ENCODE measurements around the gene TCAF1. TPM values are rescaled to one million over a fixed set of nuclear protein-coding genes. Genes with fewer than 3 reads are reported as not detected.

The TCAF1 gene
- total RNA-seq, 5 donors from 2014 or later (not counting 1 experiment from before 2014, with no cell fraction given) = 12.9 to 15.0 (median 13.5) TPM

DNA sequence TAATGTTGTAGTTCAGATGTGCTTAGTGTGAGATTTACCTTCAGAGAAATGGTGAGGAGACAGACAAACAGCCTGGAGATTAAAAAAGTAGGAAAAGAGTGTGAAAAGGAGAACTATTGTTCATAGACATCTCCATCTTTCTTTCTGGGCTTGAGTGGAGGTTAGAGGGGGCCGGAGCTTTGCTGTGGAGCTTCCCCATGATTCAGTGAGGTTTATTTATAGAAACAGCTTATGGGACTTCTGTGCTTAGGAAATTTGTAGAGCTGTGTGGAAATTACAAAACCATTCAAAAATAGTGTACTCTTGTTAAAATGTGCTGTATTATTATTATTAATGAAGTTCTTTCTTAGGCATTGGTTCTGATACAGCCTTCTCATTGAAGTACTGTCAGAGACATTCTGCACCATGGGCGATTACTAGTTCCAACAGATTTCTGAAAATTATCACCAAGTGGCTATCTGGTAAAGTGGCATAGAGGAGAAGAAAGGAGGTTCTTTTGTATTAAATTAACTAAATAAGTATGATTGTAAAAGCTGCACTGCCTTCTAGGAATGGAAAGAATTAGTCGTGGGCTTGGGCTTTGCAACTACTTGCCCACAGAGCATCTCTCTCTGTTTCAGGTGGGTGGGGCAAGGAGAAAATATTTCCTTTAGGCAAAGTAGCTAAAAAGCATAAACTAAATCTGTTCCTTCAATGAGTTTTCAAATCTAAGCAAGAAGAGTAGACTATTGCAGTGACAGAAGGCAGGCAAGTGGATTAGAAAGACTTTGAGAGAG, 8.7 kb upstream of the TCAF1 start:
- Histone ChIP-seq H3K4me1 (ENCODE audit: control insufficient read depth in 1 of 2, extremely low read depth in 1 of 2, insufficient read depth in 2 of 2, low read length in 2 of 2) (no peaks in the 10 kb centered on the region), H3K9me3 (no peaks in the 10 kb centered on the region), H3K4me3 (ENCODE audit: control insufficient read depth in 1 of 2, extremely low read depth in 1 of 2, low read length in 1 of 2) (no peak overlapping the region), H3K36me3 (ENCODE audit: control insufficient read depth in 2 of 2, extremely low read depth in 1 of 2, insufficient read depth in 1 of 2, low read length in 1 of 2) (no peaks in the 10 kb centered on the region), H3K27ac (ENCODE audit: low read length) (no peak overlapping the region), H3K27me3 (replicated peaks in 1 of 2; ENCODE audit: control insufficient read depth in 2 of 2, extremely low read depth in 1 of 2, insufficient read depth in 2 of 2, low read length in 1 of 2) (no peaks in the 10 kb centered on the region)
- CTCF ChIA-PET = interaction anchor here in 1 of 2 donors (0.5 to 2.1 kb wide), 2 partner anchors 9 to 615 kb away, joined by 3 to 7 read pairs; partner anchors contain the start of gene TCAF1
- Mint-ChIP-seq H3K9me3 (no peaks in the 10 kb centered on the region), H3K4me1 (no peaks in the 10 kb centered on the region), H3K36me3 (no peaks in the 10 kb centered on the region), H3K27ac (no peak overlapping the region), H3K27me3 (peaks cover 0 to 5% of the 10 kb centered on the region in 2 donors), H3K4me3 (no peak overlapping the region)
- ATAC-seq (replicated peaks in 1 of 4) (no peak), DNase-seq (no peak)
- no CpG with 5 or more reads among the region's 3 CpGs for WGBS (ENCODE audit: insufficient coverage)
- POLR2A ChIA-PET = no interaction called here

- CTCF ChIA-PET = no interaction called here
- no CpG with 5 or more reads among the region's 3 CpGs for WGBS (ENCODE audit: insufficient coverage)
- no peaks in the 10 kb centered on the region for H3K4me1 Mint-ChIP-seq
Observed at GRCh38 chr7:143909863-143910262, 7.9 kb upstream of the TCAF1 start.

DNA sequence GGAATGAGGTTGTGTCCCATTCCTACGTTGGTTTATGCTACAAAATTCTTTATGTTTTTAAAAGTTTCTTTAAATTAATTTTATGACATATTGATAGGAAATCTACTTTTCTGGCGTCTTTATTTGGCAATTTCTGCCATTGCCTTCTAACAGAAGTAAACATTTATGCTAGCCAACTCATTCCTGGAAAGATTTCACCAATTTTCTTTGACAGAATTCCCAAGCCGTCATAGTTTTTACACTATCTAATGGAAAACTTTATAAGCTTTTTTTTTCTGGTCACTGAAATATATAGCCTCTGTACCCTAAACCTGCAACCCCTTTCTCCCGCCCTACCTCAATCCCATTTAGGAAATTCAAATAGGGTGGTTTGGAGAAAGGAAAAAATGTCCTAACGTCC, 6.1 kb upstream of the TCAF1 start:
- Mint-ChIP-seq H3K9me3 (no peaks in the 10 kb centered on the region), H3K4me1 (peaks cover 0 to 4% (median 2%) of the 10 kb centered on the region in 3 donors), H3K4me3 (no peak overlapping the region), H3K36me3 (no peaks in the 10 kb centered on the region), H3K27ac (no peak overlapping the region), H3K27me3 (no peaks in the 10 kb centered on the region)
- H3K9me3 ChIP-seq = no peaks in the 10 kb centered on the region
- H3K27me3 ChIP-seq (replicated peaks in 1 of 2; ENCODE audit: control insufficient read depth in 2 of 2, extremely low read depth in 1 of 2, insufficient read depth in 2 of 2, low read length in 1 of 2) = no peaks in the 10 kb centered on the region
- no peak overlapping the region for H3K27ac ChIP-seq (ENCODE audit: low read length)
- CTCF ChIA-PET = interaction anchor here in 1 of 2 donors (0.6 kb wide), 1 partner anchor 413 kb away, joined by 3 read pairs; no protein-coding TSS in a partner anchor
- DNase-seq = no peak
- POLR2A ChIA-PET = no interaction called here
- H3K4me1 ChIP-seq (ENCODE audit: control insufficient read depth in 1 of 2, extremely low read depth in 1 of 2, insufficient read depth in 2 of 2, low read length in 2 of 2) = no peaks in the 10 kb centered on the region
- H3K4me3 ChIP-seq (ENCODE audit: control insufficient read depth in 1 of 2, extremely low read depth in 1 of 2, low read length in 1 of 2) = no peak overlapping the region
- no peak for ATAC-seq (replicated peaks in 1 of 4)
- H3K36me3 ChIP-seq (ENCODE audit: control insufficient read depth in 2 of 2, extremely low read depth in 1 of 2, insufficient read depth in 1 of 2, low read length in 1 of 2) = no peaks in the 10 kb centered on the region
- whole genome bisulfite sequencing (ENCODE audit: insufficient coverage) = no CpG with 5 or more reads among the region's 5 CpGs

More at GRCh38 chr7:143909863-143910262, 7.9 kb upstream of the TCAF1 start:
- Mint-ChIP-seq H3K4me3 (no peak overlapping the region), H3K9me3 (no peaks in the 10 kb centered on the region), H3K27ac (no peak overlapping the region), H3K36me3 (no peaks in the 10 kb centered on the region), H3K27me3 (no peaks in the 10 kb centered on the region)
- H3K36me3 ChIP-seq (ENCODE audit: control insufficient read depth in 2 of 2, extremely low read depth in 1 of 2, insufficient read depth in 1 of 2, low read length in 1 of 2) = no peaks in the 10 kb centered on the region
- POLR2A ChIA-PET = no interaction called here
- ATAC-seq (replicated peaks in 1 of 4) = no peak
- H3K4me3 ChIP-seq (ENCODE audit: control insufficient read depth in 1 of 2, extremely low read depth in 1 of 2, low read length in 1 of 2) = no peak overlapping the region
- H3K9me3 ChIP-seq = no peaks in the 10 kb centered on the region
- no peak for DNase-seq
- no peaks in the 10 kb centered on the region for H3K27me3 ChIP-seq (replicated peaks in 1 of 2; ENCODE audit: control insufficient read depth in 2 of 2, extremely low read depth in 1 of 2, insufficient read depth in 2 of 2, low read length in 1 of 2)
- no peak overlapping the region for H3K27ac ChIP-seq (ENCODE audit: low read length)
- no peaks in the 10 kb centered on the region for H3K4me1 ChIP-seq (ENCODE audit: control insufficient read depth in 1 of 2, extremely low read depth in 1 of 2, insufficient read depth in 2 of 2, low read length in 2 of 2)

- H3K36me3 Mint-ChIP-seq = no peaks in the 10 kb centered on the region
- 100% methylated on average over 2 of the region's 5 CpGs for WGBS (ENCODE audit: insufficient coverage)
- ATAC-seq (replicated peaks in 1 of 4) (no peak), DNase-seq (no peak)
- no peaks in the 10 kb centered on the region for H3K36me3 ChIP-seq (ENCODE audit: control insufficient read depth in 2 of 2, extremely low read depth in 1 of 2, insufficient read depth in 1 of 2, low read length in 1 of 2)
- no peak overlapping the region for H3K4me3 ChIP-seq (ENCODE audit: control insufficient read depth in 1 of 2, extremely low read depth in 1 of 2, low read length in 1 of 2)
- H3K4me1 ChIP-seq (ENCODE audit: control insufficient read depth in 1 of 2, extremely low read depth in 1 of 2, insufficient read depth in 2 of 2, low read length in 2 of 2) = peaks cover 0 to 6% of the 10 kb centered on the region in 2 experiments
- H3K9me3 Mint-ChIP-seq = no peaks in the 10 kb centered on the region
- peaks cover 9 to 12% (median 9%) of the 10 kb centered on the region in 3 donors for H3K4me1 Mint-ChIP-seq
- H3K27ac Mint-ChIP-seq = no peak overlapping the region
- no peaks in the 10 kb centered on the region for H3K27me3 ChIP-seq (replicated peaks in 1 of 2; ENCODE audit: control insufficient read depth in 2 of 2, extremely low read depth in 1 of 2, insufficient read depth in 2 of 2, low read length in 1 of 2)
- CTCF ChIA-PET = no interaction called here
- POLR2A ChIA-PET = no interaction called here
- H3K27me3 Mint-ChIP-seq = no peaks in the 10 kb centered on the region
- H3K4me3 Mint-ChIP-seq = no peak overlapping the region
- H3K27ac ChIP-seq (ENCODE audit: low read length) = no peak overlapping the region
- H3K9me3 ChIP-seq = no peaks in the 10 kb centered on the region
Observed at GRCh38 chr7:143906895-143907294, 4.9 kb upstream of the TCAF1 start.

- no peaks in the 10 kb centered on the region for H3K27me3 ChIP-seq (replicated peaks in 1 of 2; ENCODE audit: control insufficient read depth in 2 of 2, extremely low read depth in 1 of 2, insufficient read depth in 2 of 2, low read length in 1 of 2)
- H3K9me3 Mint-ChIP-seq = no peaks in the 10 kb centered on the region
- ChIA-PET CTCF (no interaction called here), POLR2A (interaction anchor here in 1 of 2 donors (0.6 kb wide), 1 partner anchor 10 kb away, joined by 3 read pairs; no protein-coding TSS in a partner anchor)
- H3K4me1 ChIP-seq (ENCODE audit: control insufficient read depth in 1 of 2, extremely low read depth in 1 of 2, insufficient read depth in 2 of 2, low read length in 2 of 2) = peaks cover under 1 to 10% of the 10 kb centered on the region in 2 experiments
- WGBS (ENCODE audit: insufficient coverage) = 82% methylated on average over 7 of the region's 9 CpGs
- H3K27me3 Mint-ChIP-seq = no peaks in the 10 kb centered on the region
- no peak overlapping the region for H3K4me3 Mint-ChIP-seq
- no peaks in the 10 kb centered on the region for H3K36me3 Mint-ChIP-seq
- H3K4me1 Mint-ChIP-seq = peaks cover 10 to 17% (median 14%) of the 10 kb centered on the region in 3 donors
- H3K27ac Mint-ChIP-seq = no peak overlapping the region
- H3K4me3 ChIP-seq (ENCODE audit: control insufficient read depth in 1 of 2, extremely low read depth in 1 of 2, low read length in 1 of 2) = no peak overlapping the region
- ATAC-seq (replicated peaks in 1 of 4) = no peak
- no peak for DNase-seq
- no peak overlapping the region for H3K27ac ChIP-seq (ENCODE audit: low read length)
- no peaks in the 10 kb centered on the region for H3K36me3 ChIP-seq (ENCODE audit: control insufficient read depth in 2 of 2, extremely low read depth in 1 of 2, insufficient read depth in 1 of 2, low read length in 1 of 2)
- no peaks in the 10 kb centered on the region for H3K9me3 ChIP-seq
Observed at GRCh38 chr7:143906151-143906550, 4.2 kb upstream of the TCAF1 start.

- Mint-ChIP-seq H3K36me3 (no peaks in the 10 kb centered on the region), H3K4me1 (peaks cover 17 to 23% (median 20%) of the 10 kb centered on the region in 3 donors), H3K9me3 (no peaks in the 10 kb centered on the region), H3K27ac (no peak overlapping the region), H3K4me3 (no peak overlapping the region), H3K27me3 (no peaks in the 10 kb centered on the region)
- no peaks in the 10 kb centered on the region for H3K9me3 ChIP-seq
- H3K4me3 ChIP-seq (ENCODE audit: control insufficient read depth in 1 of 2, extremely low read depth in 1 of 2, low read length in 1 of 2) = no peak overlapping the region
- ATAC-seq (replicated peaks in 1 of 4) (no peak), DNase-seq (no peak)
- WGBS (ENCODE audit: insufficient coverage) = 78% methylated on average over 1 of the region's 1 CpG
- peaks cover 5 to 14% of the 10 kb centered on the region in 2 experiments for H3K4me1 ChIP-seq (ENCODE audit: control insufficient read depth in 1 of 2, extremely low read depth in 1 of 2, insufficient read depth in 2 of 2, low read length in 2 of 2)
- H3K36me3 ChIP-seq (ENCODE audit: control insufficient read depth in 2 of 2, extremely low read depth in 1 of 2, insufficient read depth in 1 of 2, low read length in 1 of 2) = no peaks in the 10 kb centered on the region
- CTCF ChIA-PET = no interaction called here
- POLR2A ChIA-PET = no interaction called here
- no peaks in the 10 kb centered on the region for H3K27me3 ChIP-seq (replicated peaks in 1 of 2; ENCODE audit: control insufficient read depth in 2 of 2, extremely low read depth in 1 of 2, insufficient read depth in 2 of 2, low read length in 1 of 2)
- H3K27ac ChIP-seq (ENCODE audit: low read length) = no peak overlapping the region
Observed at GRCh38 chr7:143905509-143905908, 3.5 kb upstream of the TCAF1 start.

All from T-cell (primary cell).